K562 (cell line): Measurements from ENCODE around the gene DZIP3. TPM values are rescaled to one million over a fixed set of nuclear protein-coding genes. Genes with fewer than 3 reads are reported as not detected.
A peak's percentile ranks its signal among the peaks of the same experiment; 100 is the strongest.

Experiments
- ARID2 ChIP-seq: fragments of 450-650 bp; IDR thresholded peaks from 2 replicates; pipeline ENCODE4 v1.6.1; 2017; ENCODE audit warnings: antibody characterized with exemption, mild to moderate bottlenecking
- ELF2 ChIP-seq: fragments of 250-450 bp; sonication (Bioruptor Pico); IDR thresholded peaks from 2 replicates; pipeline ENCODE4 v1.5.0; 2021; ENCODE audit warnings: mild to moderate bottlenecking
- ETV1 ChIP-seq: fragments of 450-650 bp; conservative IDR thresholded peaks from 2 replicates; pipeline ENCODE4 v1.6.1; 2016; ENCODE audit warnings: missing genetic modification characterization, control low read depth, low read depth, missing compliant biosample characterization
- FOXJ2 ChIP-seq: fragments of 200-800 bp; sonication (Bioruptor generic); IDR thresholded peaks from 2 replicates; pipeline ENCODE4 v1.6.1; 2016; ENCODE audit warnings: missing genetic modification characterization, missing compliant biosample characterization
- FOXJ3 ChIP-seq: sonication (generic); formaldehyde crosslinking; IDR thresholded peaks from 2 replicates; pipeline ENCODE4 v1.4.0; 2020; ENCODE audit warnings: mild to moderate bottlenecking, missing genetic modification reagents
- GABPA ChIP-seq: fragments of 200-800 bp; sonication (Bioruptor generic); conservative IDR thresholded peaks from 2 replicates; pipeline ENCODE4 v1.6.1; 2016; ENCODE audit warnings: low read depth, missing genetic modification characterization, missing compliant biosample characterization
- MTF1 ChIP-seq: fragments of 250-450 bp; sonication (Bioruptor Pico); IDR thresholded peaks from 2 replicates; pipeline ENCODE4 v1.9.0; 2021; ENCODE audit warnings: moderate library complexity, mild to moderate bottlenecking, inconsistent platforms, borderline replicate concordance
- POLR2AphosphoS5 ChIP-seq: IDR thresholded peaks from 2 replicates; pipeline ENCODE4 v1.6.1; 2011; ENCODE audit warnings: mild to moderate bottlenecking, low read depth, low read length, moderate library complexity; ENCODE audit not compliant: control insufficient read depth, insufficient read depth
- RBFOX2 ChIP-seq: fragments of 200-400 bp; formaldehyde crosslinking; IDR thresholded peaks from 2 replicates; pipeline ENCODE4 v1.6.1; 2017; ENCODE audit warnings: low read depth, mild to moderate bottlenecking, low read length, moderate library complexity
- RFX5 ChIP-seq: IDR thresholded peaks from 2 replicates; pipeline ENCODE4 v1.6.1; 2011; ENCODE audit warnings: low read depth, mild to moderate bottlenecking, improper control_type of control experiment, low read length
- SMAD3 ChIP-seq: fragments of 450-650 bp; formaldehyde crosslinking; conservative IDR thresholded peaks from 2 replicates; pipeline ENCODE4 v1.4.0; 2020; ENCODE audit warnings: mild to moderate bottlenecking
- THRB ChIP-seq: fragments of 450-650 bp; formaldehyde crosslinking; conservative IDR thresholded peaks from 2 replicates; pipeline ENCODE4 v1.4.0; 2022; ENCODE audit warnings: mild to moderate bottlenecking, missing genetic modification characterization
- U2AF1 ChIP-seq: fragments of 200-400 bp; formaldehyde crosslinking; optimal IDR thresholded peaks from 2 replicates; pipeline ENCODE3; 2017; ENCODE audit warnings: mild to moderate bottlenecking, low read depth, low read length, moderate library complexity
- ZNF444 ChIP-seq: fragments of 250-450 bp; sonication (Bioruptor Pico); IDR thresholded peaks from 2 replicates; pipeline ENCODE4 v1.4.0; 2020; ENCODE audit warnings: mild to moderate bottlenecking, moderate library complexity
- polyA plus RNA-seq, 8 experiments: library from polyadenylated mRNA; depleted of rRNA in 4 of 8; stranded (reverse) in 5 of 8; unstranded in 3 of 8; fragments of >200 nt; fragmentation: Nextera tagmentation in 2 of 8; fragmentation: Illumina TruSeq in 1 of 8; extraction: Ambion mirVana in 2 of 8; extraction: Trizol in 1 of 8; gene quantifications; 2 replicates each; pipeline versions ENCODE4 v1.2.1 to v1.2.3, GENCODE V29; 2011 to 2014; ENCODE audit warnings: inconsistent platforms in 1 of 8, missing spikeins in 1 of 8
- total RNA-seq, 7 experiments: library from RNA; depleted of rRNA in 6 of 7; stranded (reverse); fragments of >200 nt in 6 of 7; fragmentation: Illumina TruSeq in 2 of 7; extraction: Trizol in 2 of 7; gene quantifications; 2 replicates each; pipeline versions ENCODE4 v1.2.1 to v1.2.3, GENCODE V29; 2011 to 2021; ENCODE audit warnings: low replicate concordance in 1 of 7
- TF ChIP-seq, protein P1 (sequence below): fragments of 250-450 bp; sonication (Bioruptor Pico); IDR thresholded peaks from 2 replicates; pipeline ENCODE4 v1.5.0; 2020; ENCODE audit warnings: mild to moderate bottlenecking
- TF ChIP-seq, protein P2 (sequence below): sonication (generic); formaldehyde crosslinking; IDR thresholded peaks from 2 replicates; pipeline ENCODE4 v1.8.1; 2023; ENCODE audit warnings: mild to moderate bottlenecking, missing genetic modification reagents
- TF ChIP-seq, protein P3 (sequence below): sonication (generic); formaldehyde crosslinking; IDR thresholded peaks from 2 replicates; pipeline ENCODE4 v1.8.1; 2023; ENCODE audit warnings: missing genetic modification reagents, mild to moderate bottlenecking, borderline replicate concordance

The DZIP3 gene
- total and polyA plus RNA-seq, 9 of the 15 experiments (the other 6 are each of a cell fraction or from before 2014, with no cell fraction given) = 3.5 to 9.7 (median 5.7) TPM

DNA sequence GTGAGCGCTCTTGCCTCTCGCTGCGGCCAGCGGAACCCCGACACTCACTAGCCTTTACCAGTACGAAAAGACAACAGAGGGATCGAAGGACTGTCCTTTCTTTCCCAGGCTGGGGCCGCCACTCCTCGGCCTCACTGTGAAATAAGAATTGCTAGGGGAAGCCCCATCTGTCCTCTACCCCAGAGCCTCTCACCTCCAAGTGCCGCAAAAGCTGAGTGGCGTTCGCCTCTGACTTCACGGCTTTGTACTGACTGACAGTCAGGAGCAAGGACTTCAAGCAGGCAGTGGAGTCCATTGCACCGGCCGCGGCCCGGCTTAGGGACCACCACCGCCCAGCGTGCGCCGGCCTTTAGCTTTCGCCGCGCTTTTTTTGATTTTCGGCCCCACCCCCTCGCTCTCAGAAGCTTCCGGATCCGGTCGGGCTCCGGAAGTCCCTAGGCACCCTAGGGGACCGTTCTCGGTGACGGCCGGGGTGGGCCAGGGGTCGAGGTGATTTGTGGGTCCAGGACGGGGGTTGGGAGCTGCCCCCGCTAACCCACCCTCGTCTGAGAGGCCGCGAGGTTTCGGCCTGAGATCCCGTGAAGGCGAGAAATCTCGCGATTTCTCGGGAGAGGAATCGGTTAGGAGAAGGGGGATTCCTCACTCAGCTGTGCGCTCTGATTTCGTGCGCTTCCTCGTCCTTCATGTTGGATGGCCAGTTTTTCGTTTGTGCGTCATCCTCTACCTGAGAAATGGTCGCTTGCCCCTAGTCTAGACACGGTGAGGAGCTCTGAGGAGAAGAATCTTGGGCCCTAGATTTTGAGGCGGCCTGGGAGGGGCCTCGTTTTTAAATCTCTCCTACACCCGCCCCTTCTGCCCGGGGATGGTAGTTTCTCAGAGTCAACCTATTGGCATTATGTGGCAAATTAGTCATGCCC is at the start of gene DZIP3, which contains the start of gene CIP2A (continued):
- peak; percentile 70 for TF ChIP-seq ETV1 (tag)
- no peak for TF ChIP-seq SMAD3 (CRISPR knock-in tag)
- TF ChIP-seq MTF1 = no peak
- peak; percentile 80 for TF ChIP-seq ELF2
- TF ChIP-seq FOXJ3 = no peak
- TF ChIP-seq RFX5 = no peak
- TF ChIP-seq ZNF444 (CRISPR knock-in tag) = no peak
- TF ChIP-seq POLR2AphosphoS5 = peak; percentile 65
- no peak for TF ChIP-seq FOXJ2 (tag)
- TF ChIP-seq, protein P1, sequence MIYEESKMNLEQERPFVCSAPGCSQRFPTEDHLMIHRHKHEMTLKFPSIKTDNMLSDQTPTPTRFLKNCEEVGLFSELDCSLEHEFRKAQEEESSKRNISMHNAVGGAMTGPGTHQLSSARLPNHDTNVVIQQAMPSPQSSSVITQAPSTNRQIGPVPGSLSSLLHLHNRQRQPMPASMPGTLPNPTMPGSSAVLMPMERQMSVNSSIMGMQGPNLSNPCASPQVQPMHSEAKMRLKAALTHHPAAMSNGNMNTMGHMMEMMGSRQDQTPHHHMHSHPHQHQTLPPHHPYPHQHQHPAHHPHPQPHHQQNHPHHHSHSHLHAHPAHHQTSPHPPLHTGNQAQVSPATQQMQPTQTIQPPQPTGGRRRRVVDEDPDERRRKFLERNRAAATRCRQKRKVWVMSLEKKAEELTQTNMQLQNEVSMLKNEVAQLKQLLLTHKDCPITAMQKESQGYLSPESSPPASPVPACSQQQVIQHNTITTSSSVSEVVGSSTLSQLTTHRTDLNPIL (CRISPR knock-in tag) = no peak
- TF ChIP-seq, protein P2, sequence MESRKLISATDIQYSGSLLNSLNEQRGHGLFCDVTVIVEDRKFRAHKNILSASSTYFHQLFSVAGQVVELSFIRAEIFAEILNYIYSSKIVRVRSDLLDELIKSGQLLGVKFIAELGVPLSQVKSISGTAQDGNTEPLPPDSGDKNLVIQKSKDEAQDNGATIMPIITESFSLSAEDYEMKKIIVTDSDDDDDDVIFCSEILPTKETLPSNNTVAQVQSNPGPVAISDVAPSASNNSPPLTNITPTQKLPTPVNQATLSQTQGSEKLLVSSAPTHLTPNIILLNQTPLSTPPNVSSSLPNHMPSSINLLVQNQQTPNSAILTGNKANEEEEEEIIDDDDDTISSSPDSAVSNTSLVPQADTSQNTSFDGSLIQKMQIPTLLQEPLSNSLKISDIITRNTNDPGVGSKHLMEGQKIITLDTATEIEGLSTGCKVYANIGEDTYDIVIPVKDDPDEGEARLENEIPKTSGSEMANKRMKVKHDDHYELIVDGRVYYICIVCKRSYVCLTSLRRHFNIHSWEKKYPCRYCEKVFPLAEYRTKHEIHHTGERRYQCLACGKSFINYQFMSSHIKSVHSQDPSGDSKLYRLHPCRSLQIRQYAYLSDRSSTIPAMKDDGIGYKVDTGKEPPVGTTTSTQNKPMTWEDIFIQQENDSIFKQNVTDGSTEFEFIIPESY (CRISPR knock-in tag) = no peak
- no peak for TF ChIP-seq U2AF1
- TF ChIP-seq, protein P3, sequence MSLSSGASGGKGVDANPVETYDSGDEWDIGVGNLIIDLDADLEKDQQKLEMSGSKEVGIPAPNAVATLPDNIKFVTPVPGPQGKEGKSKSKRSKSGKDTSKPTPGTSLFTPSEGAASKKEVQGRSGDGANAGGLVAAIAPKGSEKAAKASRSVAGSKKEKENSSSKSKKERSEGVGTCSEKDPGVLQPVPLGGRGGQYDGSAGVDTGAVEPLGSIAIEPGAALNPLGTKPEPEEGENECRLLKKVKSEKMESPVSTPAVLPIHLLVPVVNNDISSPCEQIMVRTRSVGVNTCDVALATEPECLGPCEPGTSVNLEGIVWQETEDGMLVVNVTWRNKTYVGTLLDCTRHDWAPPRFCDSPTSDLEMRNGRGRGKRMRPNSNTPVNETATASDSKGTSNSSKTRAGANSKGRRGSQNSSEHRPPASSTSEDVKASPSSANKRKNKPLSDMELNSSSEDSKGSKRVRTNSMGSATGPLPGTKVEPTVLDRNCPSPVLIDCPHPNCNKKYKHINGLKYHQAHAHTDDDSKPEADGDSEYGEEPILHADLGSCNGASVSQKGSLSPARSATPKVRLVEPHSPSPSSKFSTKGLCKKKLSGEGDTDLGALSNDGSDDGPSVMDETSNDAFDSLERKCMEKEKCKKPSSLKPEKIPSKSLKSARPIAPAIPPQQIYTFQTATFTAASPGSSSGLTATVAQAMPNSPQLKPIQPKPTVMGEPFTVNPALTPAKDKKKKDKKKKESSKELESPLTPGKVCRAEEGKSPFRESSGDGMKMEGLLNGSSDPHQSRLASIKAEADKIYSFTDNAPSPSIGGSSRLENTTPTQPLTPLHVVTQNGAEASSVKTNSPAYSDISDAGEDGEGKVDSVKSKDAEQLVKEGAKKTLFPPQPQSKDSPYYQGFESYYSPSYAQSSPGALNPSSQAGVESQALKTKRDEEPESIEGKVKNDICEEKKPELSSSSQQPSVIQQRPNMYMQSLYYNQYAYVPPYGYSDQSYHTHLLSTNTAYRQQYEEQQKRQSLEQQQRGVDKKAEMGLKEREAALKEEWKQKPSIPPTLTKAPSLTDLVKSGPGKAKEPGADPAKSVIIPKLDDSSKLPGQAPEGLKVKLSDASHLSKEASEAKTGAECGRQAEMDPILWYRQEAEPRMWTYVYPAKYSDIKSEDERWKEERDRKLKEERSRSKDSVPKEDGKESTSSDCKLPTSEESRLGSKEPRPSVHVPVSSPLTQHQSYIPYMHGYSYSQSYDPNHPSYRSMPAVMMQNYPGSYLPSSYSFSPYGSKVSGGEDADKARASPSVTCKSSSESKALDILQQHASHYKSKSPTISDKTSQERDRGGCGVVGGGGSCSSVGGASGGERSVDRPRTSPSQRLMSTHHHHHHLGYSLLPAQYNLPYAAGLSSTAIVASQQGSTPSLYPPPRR = no peak
- peak; percentile 97 for TF ChIP-seq GABPA (tag)
- TF ChIP-seq RBFOX2 = peak; percentile 95
- TF ChIP-seq ARID2 = no peak
- no peak for TF ChIP-seq THRB (CRISPR knock-in tag)
